HG03565 (cell line): ENCODE measurements around the gene ATP8B3.
"Not testable (repeated sequence)": the region's sequence is repeated elsewhere in the genome, so short reads cannot be mapped to it uniquely, and the experiment has no call there.

Experiments used
- ATAC-seq: cut with Tn5 transposase; IDR thresholded peaks from one replicate; pipeline ENCODE4 v1.9.1; 2021; ENCODE audit warnings: mild to moderate bottlenecking, moderate library complexity; ENCODE audit not compliant: unreplicated experiment

ATP8B3 gene

DNA sequence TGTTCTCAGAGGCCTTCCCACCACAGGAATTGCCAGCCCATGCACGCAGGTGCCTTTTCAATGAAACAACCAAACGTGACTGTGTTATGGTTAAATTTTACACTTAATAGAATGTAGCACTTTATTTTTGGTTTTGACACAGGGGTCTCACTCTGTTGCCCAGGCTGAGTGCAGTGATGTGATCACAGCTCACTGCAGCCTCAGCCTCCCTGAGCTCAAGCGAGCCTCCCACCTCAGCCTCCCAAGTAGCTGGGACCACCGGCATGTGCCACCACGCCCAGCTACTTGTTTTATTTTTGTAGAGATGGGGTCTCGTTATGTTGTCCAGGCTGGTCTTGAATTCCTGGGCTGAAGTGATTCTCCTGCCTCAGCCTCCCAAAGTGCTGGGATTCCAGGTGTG, 7.2 kb downstream of the ATP8B3 start:
- no peak for ATAC-seq

DNA sequence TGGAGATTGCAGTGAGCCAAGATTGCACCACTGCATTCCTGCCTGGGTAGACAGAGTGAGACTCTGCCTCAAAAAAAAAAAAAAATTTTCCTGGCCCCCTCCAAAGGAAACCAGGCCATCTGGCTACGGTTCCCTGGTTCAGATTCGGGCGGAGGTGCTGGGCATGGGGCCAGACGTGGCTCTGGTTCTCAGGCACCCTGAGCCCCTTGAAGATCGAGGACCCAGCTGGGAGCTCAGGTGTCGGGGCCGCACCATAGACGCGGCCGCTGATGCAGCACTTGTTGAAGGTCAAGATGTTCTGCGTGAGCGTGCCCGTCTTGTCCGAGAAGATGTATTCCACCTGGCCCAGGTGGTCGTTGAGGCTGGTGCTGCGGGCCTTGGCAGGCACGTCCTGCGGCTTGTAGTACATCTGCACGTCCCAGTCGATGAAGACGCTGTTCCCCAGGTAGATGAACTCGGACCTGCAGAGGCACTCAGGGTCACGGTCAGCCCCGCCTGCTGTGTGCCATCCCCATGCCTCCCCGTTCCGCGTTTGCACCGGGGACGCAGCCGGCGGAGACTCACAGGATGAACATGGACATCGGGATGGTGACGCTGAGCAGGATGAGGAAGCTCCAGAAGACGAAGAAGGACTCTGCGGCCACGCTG, 12.3 kb downstream of the ATP8B3 start:
- no peak for ATAC-seq

DNA sequence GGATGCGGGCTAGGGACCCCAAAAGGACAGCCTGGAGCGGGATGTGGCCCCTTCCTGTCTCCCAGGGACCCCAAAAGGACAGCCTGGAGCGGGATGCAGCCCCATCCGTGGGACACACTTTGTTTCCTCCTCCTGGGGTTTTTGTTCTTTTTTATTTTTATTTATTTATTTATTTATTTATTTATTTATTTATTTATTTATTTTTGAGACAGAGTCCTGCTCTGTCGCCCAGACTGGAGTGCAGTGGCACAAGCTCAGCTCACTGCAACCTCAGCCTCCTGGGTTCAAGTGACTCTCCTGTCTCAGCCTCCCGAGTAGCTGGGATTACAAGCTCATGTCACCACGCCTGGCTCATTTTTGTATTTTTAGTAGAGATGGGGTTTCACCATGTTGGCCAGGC, 14.8 kb downstream of the ATP8B3 start:
- ATAC-seq = not testable (repeated sequence)

DNA sequence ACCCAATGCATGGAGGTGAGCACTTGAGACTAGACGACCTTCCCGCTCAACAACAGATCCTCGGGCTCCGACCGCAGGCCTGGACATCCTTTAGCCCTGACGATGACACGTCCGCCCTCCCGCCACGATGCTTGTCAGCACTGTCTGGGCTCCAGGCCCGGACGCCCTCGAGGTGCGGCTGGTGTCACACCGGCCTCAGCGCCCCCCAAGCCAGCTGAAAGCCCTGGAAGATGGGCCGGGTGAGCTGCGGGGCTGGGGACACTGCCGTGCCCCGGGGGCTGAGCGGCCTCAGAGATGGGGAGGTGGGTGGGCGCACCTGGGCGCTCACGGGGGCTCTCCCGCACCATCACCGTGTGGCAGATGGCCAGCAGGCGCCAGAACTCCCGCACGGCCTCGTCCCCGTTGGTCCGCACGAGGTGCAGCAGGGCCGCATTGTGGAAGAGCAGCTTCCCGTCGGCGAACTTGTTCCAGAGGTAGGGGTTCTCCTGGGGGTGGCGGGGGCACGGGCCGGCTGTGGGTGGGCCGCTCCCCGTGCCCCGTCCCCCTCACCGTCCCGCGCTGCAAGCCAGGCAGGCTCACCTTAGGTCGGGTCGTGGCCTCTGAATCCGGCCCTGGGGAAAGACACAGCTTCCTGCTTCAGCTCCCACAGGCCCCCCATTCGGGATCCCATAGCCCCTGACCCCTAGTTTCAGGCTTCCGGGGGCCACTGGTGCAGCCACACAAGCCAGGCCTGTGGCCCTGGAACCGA, 15.5 kb downstream of the ATP8B3 start:
- ATAC-seq = no peak

DNA sequence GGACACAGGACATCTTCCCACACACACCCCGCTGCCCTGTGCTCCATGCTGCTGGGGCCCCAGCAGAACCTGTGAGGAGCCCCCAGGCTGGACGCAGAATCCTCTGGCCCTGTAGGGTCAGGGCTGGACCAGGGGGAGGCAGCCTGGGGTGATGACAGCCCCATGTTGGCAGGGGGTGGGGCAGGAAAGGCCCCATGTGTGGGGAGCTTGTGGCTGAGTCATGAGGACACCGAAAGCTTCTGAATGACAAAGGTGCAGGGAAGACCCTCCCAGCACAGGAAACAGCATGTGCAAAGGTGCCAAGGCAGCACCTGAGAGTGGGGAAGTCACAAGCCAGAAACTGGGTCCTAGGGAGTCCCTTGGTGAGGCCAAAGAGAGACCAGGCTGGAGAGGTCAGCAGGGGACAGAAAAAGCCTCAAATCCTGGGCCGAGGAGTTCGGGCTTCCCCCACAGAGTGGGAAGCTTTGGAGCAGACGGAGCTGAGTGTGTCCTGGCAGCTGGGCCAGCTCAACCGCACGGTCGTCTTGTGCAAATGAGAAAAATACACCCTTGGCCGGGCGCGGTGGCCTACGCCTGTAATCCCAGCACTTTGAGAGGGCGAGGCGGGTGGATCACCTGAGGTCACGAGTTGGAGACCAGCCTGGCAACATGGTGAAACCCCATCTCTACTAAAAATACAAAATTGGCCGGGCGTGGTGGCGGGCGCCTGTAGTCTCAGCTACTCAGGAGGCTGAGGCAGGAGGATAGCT, 17.5 kb downstream of the ATP8B3 start:
- no peak for ATAC-seq

- no peak for ATAC-seq
Observed at GRCh38 chr19:1791879-1792278, 20.2 kb downstream of the ATP8B3 start.

GRCh38 chr19:1790054-1790792, 21.9 kb downstream of the ATP8B3 start:
- ATAC-seq = no peak

GRCh38 chr19:1789261-1790041, 22.6 kb downstream of the ATP8B3 start:
- ATAC-seq = no peak

- no peak for ATAC-seq
Observed at GRCh38 chr19:1787116-1787515, 25.0 kb downstream of the ATP8B3 start.

DNA sequence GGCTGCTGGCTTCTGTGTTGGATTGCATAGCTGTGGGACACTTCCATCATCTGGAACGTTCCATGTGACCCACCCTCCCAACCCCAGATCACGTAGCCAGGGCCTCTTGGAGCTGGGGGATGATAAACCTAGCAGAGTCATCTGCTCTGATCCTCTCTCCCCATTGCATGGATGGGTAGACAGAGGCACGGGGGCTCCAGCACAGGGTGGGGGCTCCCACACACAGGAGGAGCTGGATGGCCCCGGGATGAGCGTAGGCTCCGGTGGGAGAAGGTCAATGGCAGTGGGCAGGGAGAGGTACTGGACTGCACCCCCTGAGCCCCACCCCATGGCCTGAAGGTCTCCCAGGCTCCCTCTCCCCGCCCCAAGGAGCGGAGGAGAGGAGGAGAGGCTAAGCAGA, 25.4 kb downstream of the ATP8B3 start:
- ATAC-seq = no peak

- ATAC-seq = no peak
Observed at GRCh38 chr19:1785310-1785709, 26.8 kb downstream of the ATP8B3 start.

- ATAC-seq = no peak
Observed at GRCh38 chr19:1783874-1784273, 28.2 kb downstream of the ATP8B3 start.

DNA sequence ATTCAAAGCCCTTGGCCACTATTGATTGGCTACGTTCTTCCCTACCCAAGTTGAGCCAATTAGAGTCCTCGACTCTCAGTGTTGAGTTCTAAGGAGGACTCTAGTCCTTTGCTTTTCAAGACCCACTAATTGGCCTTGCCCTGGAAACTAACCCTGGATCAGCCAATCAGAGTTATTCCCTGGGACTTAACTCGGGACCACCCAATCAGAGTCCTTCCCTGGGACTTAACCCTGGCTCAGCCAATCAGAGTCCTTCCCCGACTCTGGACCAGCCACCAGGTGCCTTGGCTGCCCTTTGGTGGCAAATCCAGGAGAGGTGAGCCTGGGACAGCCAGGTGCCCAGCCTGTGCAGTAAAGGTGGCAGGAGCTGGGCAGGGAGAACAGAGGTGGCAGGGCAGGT, 28.7 kb downstream of the ATP8B3 start:
- no peak for ATAC-seq

DNA sequence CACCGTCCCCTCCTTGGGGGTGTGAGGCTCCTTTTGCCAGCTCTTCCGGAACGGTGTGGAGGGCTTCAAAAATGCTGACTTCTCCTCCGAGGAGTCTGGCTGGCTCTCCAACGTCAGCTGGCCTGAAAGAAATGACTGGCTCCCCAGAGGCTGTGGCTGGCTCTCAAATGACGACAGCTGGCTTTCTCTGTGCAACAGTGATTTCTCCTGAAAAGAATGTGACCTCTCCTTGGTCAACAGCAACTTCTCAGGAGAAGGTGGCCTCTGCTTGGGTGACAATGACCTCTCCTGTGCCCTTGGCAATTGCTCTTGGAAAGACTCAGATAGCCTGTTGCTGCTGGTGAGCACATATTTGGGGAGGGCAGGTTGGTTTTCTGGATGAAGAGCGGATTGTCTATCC, 29.6 kb downstream of the ATP8B3 start:
- ATAC-seq = no peak

DNA sequence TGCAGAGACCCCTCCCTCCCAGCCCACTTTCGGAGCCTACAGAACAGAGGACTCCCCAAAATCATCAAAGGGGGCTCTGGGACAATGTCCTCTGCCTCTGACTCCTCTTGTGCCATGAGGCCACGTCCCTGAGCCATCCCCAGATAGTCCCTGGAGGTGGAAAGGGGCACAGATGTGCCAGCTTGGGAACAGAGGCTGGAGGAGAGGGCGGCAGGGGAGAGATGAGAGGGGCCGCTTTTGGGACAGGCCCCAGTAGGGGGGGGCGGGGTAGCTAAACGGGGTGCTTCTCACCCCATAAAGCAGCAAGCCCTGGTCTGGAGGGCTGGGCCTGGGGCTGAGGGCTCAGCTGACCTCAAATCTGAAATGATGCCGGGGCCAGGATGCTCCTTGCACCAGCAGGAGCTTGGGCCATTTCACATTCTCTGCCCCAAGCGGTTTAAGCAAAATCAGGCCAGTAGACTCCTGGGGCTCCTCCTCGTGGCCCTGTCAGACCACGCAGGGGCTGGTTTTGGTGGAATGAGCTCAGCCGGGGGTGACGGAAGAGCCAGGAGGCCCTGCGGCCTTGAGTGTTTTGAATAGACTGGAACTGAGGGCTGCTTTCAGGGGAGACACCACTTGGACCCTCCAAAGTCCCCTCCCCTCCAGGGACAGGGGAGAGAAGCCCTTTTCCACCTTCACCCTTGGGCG, 31.7 kb downstream of the ATP8B3 start:
- ATAC-seq = no peak

- ATAC-seq = no peak
Observed at GRCh38 chr19:1779574-1779973, 32.5 kb downstream of the ATP8B3 start.

DNA sequence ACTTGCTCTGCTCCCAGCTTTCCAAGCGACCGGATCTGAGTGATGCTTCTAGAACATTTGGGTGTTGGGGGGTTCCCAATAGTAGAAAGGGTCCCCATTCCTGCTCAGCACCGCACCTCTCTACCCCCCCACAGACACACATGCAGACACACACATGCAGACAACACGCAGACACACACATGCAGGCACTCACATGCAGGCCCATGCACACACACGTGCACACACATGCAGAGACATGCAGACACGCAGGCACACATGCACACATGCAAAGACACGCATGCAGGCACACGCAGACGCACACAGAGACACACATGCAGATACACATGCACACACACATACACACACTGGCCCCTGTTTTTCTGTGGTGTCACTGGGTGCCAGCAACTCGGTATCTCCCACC, 34.9 kb downstream of the ATP8B3 start:
- no peak for ATAC-seq

- no peak for ATAC-seq
Observed at GRCh38 chr19:1776606-1777147, 35.4 kb downstream of the ATP8B3 start.

DNA sequence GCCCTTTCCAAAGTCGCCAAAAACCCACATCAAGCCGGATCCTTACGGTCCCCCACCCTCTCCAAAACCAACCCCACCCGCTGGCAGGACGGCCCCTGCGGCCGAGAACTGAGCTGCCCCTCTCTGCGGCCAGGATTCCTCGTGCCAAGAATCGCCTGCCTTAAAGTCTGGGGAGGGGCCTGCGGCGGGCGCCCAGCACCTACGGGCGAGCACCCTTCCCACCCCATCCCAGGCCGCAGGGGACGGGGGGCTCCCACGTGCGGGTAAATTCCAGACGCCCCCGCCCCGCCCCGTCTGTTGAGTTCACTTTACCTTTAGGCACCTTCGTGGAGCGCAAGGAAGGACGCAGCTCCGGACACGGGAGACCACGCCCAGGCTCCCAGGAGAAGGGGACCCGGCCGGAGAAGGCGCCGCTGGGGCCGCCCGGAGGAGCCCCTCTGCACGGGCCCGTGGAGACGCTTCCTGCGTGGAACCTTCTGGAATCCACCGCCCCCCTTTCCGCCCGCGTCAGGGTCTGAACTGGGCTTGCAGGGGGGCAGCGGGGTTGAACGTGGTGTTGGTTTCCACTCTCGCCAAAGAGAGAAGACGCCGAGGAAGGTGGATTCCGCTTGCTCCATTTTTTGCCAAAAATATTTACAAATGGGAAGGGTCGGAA, 36.0 kb downstream of the ATP8B3 start:
- no peak for ATAC-seq
